ENCODE data around the gene LAMB1. TPM values are rescaled to one million over a fixed set of nuclear protein-coding genes. Genes with fewer than 3 reads are reported as not detected.

LAMB1 gene
- total and polyA plus RNA-seq, 2 of the 13 experiments (the other 11 are each of a cell fraction or from before 2014, with no cell fraction given): 109 to 124 TPM

DNA sequence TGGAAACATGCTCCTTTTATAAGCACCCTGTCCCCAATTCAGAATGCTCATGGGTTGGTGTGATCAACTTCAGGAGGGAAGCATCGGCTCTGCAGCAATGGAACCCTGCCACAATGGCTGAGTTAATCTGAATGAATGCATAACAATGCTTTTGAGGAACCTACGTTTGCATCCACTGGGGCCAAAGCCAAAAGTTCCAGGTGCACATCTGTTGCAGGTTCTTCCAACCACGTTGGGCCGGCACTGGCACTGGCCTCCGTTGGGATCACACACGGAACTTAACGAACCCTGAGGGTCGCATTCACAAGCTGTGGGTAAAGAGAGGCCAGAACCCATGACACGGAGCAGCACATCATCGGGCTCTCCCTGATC lies 43.4 kb downstream of the LAMB1 start:
- no peaks in the 10 kb centered on the region for H3K79me2 ChIP-seq (ENCODE audit: insufficient read depth, low read length)
- BruUV-seq (replicated peaks): no TSS peak
- POLR2A ChIA-PET: no interaction called here
- H3K4me1 ChIP-seq (ENCODE audit: insufficient read depth, low read length): peaks cover 8% of the 10 kb centered on the region
- H3K4me3 ChIP-seq (replicated peaks in 1 of 3; ENCODE audit: insufficient read depth in 1 of 3, low read depth in 2 of 3, low read length in 3 of 3): no peak overlapping the region
- H3K27ac ChIP-seq (ENCODE audit: extremely low read length, insufficient read depth, low read length): no peak overlapping the region
- H3K9ac ChIP-seq (ENCODE audit: insufficient read depth, low read depth, low read length): no peak overlapping the region
- H4K20me1 ChIP-seq (ENCODE audit: insufficient read depth, low read length): no peaks in the 10 kb centered on the region
- no peaks in the 10 kb centered on the region for H3K9me3 ChIP-seq (ENCODE audit: low read length)
- 97% methylated on average over 10 of the region's 10 CpGs for WGBS (ENCODE audit: low lambda C conversion rate)
- H3K27me3 ChIP-seq (ENCODE audit: control insufficient read depth in 1 of 2, insufficient read depth in 2 of 2, low read length in 2 of 2): no peaks in the 10 kb centered on the region
- intact Hi-C loops (cut with micrococcal nuclease; ENCODE audit: unreplicated experiment): no loop called here
- H2AFZ ChIP-seq (ENCODE audit: low read length): no peak overlapping the region
- in situ Hi-C loops (cut with HindIII; ENCODE audit: extremely low pct_ligation_motif_present, low pct_unique_long_range_greater_than_20kb): no loop called here
- no peak overlapping the region for H3K4me2 ChIP-seq (ENCODE audit: low read depth, low read length)
- peaks cover 28 to 80% of the 10 kb centered on the region in 2 experiments for H3K36me3 ChIP-seq (replicated peaks in 1 of 2; ENCODE audit: control insufficient read depth in 1 of 2, insufficient read depth in 2 of 2, low read length in 2 of 2)
- CTCF ChIA-PET (ENCODE audit: low intra/inter-chr PET ratio, low total read pairs): no interaction called here
- ATAC-seq: no peak
- DNase-seq (ENCODE audit: low spot score): no peak
- FAIRE-seq: no peak
- TF ChIP-seq, protein P1, sequence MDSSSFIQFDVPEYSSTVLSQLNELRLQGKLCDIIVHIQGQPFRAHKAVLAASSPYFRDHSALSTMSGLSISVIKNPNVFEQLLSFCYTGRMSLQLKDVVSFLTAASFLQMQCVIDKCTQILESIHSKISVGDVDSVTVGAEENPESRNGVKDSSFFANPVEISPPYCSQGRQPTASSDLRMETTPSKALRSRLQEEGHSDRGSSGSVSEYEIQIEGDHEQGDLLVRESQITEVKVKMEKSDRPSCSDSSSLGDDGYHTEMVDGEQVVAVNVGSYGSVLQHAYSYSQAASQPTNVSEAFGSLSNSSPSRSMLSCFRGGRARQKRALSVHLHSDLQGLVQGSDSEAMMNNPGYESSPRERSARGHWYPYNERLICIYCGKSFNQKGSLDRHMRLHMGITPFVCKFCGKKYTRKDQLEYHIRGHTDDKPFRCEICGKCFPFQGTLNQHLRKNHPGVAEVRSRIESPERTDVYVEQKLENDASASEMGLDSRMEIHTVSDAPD (CRISPR knock-in tag; IDR thresholded peaks at IDR 0.05): no peak
- TF ChIP-seq SCMH1 (CRISPR knock-in tag; IDR thresholded peaks at IDR 0.05; ENCODE audit: borderline replicate concordance) (no peak), ZNF292 (CRISPR knock-in tag; IDR thresholded peaks at IDR 0.05; ENCODE audit: borderline replicate concordance, low read depth) (no peak), ZNF513 (CRISPR knock-in tag; conservative IDR thresholded peaks at IDR 0.05) (no peak), ZNF678 (CRISPR knock-in tag; IDR thresholded peaks at IDR 0.05) (no peak), FOXA1 (IDR thresholded peaks at IDR 0.05) (no peak), FOXA1 (CRISPR knock-in tag; IDR thresholded peaks at IDR 0.05) (no peak), ZNF232 (CRISPR knock-in tag; IDR thresholded peaks at IDR 0.05; ENCODE audit: borderline replicate concordance) (no peak), TBL1XR1 (IDR thresholded peaks at IDR 0.05; ENCODE audit: borderline replicate concordance, low read length, partially characterized antibody) (no peak)
- TF ChIP-seq, protein P2, sequence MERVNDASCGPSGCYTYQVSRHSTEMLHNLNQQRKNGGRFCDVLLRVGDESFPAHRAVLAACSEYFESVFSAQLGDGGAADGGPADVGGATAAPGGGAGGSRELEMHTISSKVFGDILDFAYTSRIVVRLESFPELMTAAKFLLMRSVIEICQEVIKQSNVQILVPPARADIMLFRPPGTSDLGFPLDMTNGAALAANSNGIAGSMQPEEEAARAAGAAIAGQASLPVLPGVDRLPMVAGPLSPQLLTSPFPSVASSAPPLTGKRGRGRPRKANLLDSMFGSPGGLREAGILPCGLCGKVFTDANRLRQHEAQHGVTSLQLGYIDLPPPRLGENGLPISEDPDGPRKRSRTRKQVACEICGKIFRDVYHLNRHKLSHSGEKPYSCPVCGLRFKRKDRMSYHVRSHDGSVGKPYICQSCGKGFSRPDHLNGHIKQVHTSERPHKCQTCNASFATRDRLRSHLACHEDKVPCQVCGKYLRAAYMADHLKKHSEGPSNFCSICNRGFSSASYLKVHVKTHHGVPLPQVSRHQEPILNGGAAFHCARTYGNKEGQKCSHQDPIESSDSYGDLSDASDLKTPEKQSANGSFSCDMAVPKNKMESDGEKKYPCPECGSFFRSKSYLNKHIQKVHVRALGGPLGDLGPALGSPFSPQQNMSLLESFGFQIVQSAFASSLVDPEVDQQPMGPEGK (CRISPR knock-in tag; IDR thresholded peaks at IDR 0.05): no peak
- TF ChIP-seq, protein P3, sequence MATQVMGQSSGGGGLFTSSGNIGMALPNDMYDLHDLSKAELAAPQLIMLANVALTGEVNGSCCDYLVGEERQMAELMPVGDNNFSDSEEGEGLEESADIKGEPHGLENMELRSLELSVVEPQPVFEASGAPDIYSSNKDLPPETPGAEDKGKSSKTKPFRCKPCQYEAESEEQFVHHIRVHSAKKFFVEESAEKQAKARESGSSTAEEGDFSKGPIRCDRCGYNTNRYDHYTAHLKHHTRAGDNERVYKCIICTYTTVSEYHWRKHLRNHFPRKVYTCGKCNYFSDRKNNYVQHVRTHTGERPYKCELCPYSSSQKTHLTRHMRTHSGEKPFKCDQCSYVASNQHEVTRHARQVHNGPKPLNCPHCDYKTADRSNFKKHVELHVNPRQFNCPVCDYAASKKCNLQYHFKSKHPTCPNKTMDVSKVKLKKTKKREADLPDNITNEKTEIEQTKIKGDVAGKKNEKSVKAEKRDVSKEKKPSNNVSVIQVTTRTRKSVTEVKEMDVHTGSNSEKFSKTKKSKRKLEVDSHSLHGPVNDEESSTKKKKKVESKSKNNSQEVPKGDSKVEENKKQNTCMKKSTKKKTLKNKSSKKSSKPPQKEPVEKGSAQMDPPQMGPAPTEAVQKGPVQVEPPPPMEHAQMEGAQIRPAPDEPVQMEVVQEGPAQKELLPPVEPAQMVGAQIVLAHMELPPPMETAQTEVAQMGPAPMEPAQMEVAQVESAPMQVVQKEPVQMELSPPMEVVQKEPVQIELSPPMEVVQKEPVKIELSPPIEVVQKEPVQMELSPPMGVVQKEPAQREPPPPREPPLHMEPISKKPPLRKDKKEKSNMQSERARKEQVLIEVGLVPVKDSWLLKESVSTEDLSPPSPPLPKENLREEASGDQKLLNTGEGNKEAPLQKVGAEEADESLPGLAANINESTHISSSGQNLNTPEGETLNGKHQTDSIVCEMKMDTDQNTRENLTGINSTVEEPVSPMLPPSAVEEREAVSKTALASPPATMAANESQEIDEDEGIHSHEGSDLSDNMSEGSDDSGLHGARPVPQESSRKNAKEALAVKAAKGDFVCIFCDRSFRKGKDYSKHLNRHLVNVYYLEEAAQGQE (IDR thresholded peaks at IDR 0.05; ENCODE audit: borderline replicate concordance in 1 of 2, low read depth in 1 of 2, low read length in 2 of 2): no peak

All from HepG2 (cell line).